ENCODE results near the gene SULT1C3.

The SULT1C3 gene

DNA sequence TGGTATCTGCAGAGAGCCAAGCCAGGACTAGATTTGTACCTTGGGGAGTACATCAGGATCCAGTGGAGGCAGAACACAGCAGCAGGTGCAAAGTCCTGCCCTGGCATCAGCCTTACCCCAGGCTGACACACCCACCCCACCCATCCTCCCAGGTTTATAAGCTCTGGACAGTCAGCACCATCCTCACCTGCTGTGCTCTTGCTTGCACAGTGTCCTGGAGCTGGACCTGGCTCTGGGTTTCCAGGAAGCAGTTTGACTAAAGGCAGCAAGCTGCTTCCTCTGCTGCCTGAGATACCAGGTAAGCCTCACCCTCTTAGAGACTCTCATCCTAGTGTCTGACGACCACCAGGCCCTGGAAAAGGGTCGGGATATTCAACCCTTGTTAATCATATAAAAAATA lies at the start of gene SULT1C3:
Gene SULT1C3 (plus strand): TSS at position 183 of the 400 bp plus-strand sequence. CDS start 7,227 bp downstream, outside the sequence.
- DNase-seq: no peak

DNA sequence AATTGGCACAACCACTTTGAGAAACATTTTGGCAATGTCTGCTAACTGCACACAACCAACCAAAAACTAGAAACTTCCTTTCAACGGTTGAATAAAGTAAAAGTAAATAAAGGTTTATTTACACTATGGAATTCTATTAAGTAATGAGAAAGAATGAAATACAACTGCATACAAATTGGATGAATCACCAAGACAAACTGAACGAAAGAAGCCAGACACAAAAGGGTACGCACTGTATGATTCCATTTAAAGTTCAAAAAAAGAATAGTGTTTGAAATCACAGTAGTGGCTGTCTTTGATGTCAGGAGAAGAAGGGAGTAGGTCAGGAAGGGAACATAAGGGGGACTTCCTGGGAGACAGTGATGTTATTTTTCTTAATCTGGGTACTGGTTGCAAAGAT lies 46.5 kb upstream of the SULT1C3 start:
- DNase-seq: no peak

DNA sequence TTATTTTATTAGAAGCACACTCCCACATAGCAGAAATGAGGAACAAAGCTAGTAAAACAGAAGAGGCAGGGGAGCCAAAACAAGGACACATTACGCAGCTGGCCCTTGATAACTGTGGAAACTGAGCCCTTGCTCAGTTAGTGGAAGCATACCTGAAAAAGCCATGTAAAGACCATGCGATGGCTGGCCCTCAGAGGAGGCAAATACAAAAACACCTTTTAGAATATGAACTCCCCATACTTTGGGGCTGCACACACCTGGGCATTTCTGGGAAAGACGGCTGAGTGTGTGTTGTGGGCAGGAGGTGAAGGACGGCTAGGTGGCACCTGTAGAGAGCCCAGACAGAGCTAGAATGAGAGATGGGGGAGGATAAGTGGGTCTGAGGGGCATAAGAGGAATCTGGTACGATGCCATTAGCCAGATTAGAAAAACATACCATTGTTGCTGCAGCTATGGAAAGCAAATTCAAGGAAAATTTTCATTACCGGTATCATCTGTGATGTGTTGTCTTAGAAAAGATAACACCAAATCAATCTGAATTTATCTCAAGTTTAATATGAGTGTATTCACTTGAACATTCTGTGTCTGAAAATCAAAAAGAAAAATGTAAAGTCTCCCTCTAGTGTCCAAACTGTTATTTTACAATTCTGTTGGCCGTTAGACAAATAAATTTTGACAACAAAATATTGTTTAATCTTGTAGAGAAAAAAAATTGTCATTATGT lies 45.2 kb upstream of the SULT1C3 start:
- DNase-seq: no peak

DNA sequence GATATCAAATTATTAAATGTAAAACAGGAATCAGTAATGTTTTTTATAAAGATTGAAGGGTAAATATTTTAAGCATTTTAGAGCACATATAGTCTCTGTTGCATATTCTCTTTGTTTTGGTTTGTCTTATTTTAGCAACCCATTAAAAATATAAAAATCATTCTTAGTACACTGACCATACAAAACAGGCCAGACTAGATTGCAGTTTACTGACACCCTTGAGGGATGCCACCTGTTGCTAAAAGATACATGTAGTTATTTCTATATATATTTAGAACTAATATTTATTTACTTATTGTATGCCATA lies 44.7 kb upstream of the SULT1C3 start:
- no peak for DNase-seq

DNA sequence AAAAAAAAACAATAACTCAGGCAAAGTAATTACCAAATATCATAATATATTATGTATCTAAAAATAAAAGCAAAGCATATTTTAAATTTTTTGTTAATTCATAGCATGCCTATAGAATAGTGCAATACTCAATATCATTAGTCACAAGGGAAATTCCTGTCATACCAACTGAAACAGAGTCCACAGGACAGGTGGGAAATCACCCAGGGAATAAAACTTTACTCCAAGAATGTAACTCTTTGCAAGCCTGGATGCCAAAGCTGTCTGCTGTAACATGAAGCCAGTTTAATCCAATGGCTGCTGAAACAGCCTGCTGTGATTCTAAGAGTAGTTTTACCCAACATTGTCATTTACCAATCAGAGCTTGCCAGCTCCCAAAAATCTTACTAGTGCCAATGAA lies 40.0 kb upstream of the SULT1C3 start:
- DNase-seq: no peak

DNA sequence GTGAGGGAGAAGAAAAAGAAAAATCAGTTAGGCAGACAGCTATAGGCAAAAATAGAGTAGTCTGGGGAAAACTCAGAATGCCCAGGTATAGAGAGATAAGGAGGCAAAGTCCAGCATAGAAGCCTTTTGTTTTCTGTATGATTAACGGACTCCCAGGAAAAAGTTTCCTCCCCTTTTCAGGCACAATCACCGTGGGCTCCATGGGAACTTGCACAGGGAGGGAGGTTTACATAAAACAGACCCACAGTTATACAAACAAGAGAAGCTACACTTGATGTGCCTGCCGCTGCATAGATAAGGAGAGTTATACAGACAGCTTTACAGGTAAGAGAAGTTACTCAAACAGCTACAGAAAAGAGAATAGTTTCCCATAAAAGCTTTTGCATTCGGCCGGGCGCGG lies 39.2 kb upstream of the SULT1C3 start:
- DNase-seq: no peak

DNA sequence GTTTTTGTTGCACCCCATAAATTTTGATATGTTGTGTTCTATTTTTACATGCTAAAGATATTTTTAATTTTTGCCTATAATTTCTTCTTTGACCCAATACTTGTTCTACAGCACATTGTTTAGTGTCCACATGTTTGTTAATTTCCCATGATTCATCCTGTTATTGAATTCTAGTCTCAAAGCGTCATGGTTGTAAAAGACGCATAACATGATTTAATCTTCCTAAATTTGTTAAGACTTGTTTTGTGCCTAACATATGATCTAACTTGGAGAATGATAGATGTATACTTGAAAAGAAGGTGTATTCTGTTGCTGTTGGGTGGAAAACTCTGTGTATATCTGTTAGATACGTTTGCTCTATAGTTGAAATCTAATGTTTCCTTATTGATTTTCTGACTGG lies 27.1 kb upstream of the SULT1C3 start:
- DNase-seq: no peak

DNA sequence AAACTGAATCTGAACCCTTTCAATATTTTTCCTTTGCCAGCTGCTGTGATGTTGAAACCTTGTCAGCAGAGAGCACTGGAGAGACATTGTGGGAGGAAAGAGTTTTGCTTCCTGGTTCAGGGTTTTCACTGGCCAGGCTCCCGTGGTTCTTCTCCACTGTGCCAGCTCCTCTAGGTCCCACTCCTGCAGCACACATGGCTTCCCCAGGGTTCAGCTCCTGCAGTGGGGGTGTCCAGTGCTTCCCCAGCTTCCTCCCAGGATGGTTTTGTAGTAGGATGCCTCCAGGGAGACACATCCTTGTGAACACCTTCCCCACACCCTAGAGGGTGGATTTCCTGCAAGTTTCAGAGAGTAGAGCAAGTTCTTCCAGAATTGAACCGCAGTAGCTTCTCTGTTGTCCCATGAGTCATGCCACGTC lies 24.0 kb upstream of the SULT1C3 start:
- no peak for DNase-seq

DNA sequence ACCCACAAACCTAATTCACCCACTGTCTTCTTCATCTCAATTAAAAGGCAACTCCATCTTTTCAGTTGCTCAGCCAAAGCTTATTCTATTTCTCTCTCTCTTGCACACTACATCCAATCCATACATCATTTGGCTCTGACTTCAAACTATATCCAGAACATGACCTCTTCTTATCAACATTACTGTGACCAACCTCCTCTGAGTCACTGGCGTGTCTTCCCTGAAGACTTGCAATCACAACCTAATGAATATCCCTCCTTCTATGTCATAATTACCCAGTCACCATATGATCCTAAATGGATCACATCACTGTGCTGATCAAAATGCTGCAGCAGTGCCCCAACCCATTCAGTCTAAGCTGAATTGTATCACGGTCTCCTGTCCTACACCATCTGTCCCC lies 22.6 kb upstream of the SULT1C3 start:
- no peak for DNase-seq

DNA sequence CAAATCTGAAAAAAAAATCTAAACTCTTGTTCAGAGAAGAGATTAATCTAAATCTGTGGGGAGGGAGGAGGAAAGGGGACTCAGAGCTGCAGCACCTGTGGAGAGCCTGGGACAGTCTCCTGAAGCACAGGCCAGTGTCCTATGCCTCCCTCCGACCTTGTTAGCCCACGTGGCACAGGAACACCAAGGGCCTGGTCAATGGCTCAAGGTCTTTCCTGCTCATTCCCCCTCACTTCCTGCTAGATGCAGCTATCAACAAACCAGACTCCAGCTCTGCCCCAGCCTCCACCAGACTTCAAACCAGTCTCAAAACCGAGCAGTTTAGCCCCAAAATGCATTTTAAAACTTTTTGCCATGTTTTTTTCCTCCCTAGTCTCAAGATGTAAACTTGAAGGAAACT lies 20.1 kb upstream of the SULT1C3 start:
- DNase-seq: no peak

DNA sequence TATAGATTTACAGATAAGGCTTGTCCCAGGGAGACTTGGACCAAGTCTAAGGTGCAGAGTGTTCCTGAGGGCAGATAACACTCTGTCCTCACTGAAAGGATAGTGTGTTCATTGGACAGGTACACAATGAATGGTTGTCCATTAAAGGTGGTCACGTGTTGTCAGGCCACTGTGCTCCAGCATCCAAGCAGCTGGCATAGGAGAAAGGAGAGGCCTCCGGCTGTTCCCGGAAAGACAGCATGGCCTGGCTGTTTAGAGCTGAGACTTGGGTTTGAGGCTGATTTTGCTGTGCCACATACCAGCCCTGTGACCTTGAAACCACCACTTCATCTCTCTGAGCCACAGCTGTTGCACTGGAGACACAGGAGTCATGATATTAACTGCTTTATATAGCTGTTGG lies 19.6 kb upstream of the SULT1C3 start:
- DNase-seq: no peak

DNA sequence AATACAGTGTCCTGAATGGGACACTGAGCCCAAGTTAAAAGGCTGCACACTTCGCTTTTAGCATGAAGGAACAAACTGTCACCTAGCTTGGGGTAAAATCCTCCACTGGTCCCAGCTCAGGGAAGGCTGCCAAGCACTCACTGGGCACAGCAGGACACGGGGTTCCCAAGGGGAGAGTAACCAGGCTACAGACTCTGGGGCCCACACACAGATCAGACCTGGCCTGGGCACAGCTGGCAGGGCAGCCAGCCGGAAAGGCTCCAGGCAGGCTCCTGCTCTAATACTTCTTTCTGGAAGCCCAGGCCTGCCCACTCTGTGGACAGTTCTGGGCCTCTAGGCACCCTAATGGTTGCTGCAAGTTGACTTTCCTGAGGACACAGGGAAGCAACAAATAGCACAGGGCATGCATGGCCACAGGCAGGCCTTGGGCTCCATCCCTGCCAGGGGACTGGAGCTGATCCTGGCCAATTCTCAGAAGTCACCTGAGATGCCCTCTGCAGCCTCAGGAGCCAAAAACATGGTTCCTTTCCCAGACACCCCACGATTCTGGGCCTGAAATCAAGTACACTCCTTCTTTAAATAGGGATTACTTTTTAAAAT lies 18.7 kb upstream of the SULT1C3 start:
- no peak for DNase-seq

DNA sequence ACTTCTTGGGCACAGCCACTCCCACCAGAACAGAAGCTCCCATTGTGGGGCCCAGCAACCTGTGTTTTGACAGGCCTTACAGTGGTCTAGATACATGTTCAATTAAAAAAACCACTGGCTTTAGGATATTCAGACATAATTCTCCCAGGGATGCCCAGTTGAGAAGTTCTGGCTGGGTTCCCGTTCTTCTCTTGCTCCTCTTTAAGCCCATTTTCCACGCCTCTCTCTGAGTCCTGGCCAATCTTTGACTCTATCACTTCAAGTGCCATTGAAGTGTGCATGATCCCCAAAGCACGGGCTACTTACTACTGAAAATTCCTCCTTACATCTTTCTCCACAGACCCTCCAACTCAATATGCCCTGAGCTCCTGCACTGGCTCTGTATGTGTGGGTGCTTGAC lies 17.5 kb upstream of the SULT1C3 start:
- DNase-seq: no peak

DNA sequence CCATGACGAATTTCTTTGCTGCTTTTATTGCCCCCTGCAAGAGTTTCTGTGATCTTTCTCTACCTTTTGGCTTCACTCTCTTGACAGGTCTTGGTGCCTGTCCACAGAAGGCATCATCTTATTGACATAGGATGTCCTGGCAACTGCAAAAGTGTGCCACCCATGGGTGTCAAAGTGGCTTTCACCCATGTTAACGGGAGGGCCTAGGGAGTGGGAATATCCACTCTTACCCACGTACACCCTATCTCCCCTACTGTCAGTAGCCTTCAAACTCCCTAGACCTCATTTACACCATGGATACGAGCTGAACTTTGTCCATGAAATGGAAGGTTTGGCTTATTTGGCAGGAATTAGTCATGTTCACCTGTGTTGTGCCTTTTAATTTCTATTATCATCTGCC lies 16.2 kb upstream of the SULT1C3 start:
- DNase-seq: no peak

DNA sequence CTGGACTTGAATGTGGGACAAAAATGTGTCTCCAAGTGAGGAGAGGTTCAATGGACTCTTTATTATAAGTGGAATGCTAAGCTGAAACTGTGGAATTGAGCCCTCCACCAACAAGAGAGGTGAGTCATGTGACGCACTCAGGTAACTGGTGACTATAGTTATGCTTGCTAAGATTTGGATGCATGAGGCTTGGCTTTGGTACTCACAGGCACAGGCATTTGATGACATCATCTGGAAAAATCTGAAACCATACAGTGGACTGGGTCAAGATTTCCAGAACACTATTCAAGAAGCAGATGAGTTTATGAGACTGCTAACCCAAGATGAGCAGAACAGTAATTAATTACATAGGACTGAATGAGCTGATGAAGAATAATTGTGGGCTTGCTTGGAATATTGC lies 15.7 kb upstream of the SULT1C3 start:
- DNase-seq: no peak

DNA sequence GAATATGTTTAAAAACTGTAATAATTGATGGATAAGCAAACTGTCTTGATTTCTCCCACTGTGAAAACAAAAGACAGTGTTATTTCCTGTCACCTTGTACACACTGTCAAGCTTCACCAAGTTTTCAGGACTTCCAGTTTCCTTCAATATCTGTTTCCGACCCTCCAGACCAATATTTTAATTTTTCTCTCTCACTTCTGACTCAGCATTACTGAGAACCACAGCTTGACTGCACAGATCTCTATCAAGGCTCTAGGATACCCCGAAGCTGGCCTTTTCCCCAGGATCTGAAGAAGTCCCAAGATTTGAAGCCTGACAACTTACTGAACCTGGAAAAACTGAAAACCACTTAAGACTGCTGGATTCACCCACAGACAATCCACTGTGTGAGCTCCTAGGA lies 13.2 kb upstream of the SULT1C3 start:
- DNase-seq: no peak

DNA sequence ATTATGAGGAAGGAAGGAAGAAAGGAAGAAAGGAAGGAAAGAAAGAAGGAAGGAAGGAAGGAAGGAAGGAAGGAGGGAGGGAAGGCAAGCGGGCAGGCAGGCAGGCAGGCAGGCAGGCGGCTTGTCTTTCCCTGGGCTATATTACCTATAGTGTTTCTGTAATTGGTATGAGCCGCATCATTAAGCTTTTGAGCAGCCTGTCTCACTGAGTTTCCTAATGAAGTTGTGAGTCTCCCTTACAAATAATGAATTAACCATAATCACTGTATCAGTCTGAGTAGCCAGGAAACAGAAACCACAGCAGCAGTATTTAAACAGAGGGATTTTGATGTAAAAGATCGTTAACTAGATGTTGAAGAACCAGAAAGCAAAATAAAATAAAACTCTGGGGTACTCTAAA lies 11.8 kb upstream of the SULT1C3 start:
- no peak for DNase-seq

DNA sequence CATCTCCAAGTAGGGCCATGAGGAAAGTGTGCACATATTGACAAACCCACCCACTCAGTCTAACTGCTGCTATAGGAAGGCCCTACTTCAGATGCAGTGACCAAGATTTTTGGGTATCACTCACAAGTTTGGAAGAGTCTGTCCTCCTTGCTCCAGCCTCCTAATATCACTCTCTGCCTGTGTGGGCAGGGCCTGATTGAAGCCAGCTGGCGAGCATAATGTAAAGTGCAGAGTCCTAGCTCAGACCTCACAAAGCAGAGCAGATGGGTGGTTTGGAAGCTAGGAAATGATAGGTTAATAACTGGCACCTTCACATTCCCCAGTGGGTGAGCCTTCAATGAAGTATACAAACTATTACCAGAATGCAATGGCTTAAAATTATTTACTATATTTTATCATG lies 11.2 kb upstream of the SULT1C3 start:
- no peak for DNase-seq

DNA sequence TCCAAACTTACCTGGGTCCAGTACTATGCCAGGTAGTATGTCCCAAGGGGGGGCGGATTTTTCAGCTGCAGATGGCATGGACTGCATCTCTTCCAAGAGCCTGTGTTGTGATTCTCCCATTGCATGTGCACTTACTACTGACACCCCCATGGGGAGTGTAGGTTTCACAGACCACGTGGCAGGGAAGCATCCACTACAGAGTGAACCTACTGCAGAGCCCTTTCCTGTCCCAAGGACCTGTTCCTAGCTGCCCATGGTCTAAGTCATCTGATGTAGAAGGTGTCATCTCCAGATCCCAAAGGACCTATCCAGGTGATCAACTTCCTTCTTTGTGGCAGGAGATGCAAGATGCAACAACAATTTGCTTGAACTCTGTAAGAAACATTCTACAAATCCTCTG lies 9.9 kb upstream of the SULT1C3 start:
- no peak for DNase-seq

DNA sequence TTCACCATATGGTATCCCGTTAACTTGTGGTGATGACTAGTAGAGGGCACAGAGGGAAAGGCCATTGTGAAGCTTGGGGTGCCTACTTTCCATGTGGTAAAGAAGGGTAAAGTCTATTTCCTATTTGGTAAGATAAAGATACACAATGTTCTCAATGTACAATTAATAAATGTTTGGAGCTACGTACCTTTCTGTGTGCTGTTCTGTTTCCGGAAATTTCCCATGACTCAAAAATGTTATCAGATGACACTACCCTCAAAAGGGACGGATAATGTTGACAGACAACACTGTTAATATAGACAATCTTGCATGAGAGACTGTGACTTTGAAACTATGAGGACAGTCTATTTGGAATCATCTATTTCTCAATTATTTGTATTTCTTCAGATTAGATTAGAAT lies 4.2 kb upstream of the SULT1C3 start:
- DNase-seq: no peak

DNA sequence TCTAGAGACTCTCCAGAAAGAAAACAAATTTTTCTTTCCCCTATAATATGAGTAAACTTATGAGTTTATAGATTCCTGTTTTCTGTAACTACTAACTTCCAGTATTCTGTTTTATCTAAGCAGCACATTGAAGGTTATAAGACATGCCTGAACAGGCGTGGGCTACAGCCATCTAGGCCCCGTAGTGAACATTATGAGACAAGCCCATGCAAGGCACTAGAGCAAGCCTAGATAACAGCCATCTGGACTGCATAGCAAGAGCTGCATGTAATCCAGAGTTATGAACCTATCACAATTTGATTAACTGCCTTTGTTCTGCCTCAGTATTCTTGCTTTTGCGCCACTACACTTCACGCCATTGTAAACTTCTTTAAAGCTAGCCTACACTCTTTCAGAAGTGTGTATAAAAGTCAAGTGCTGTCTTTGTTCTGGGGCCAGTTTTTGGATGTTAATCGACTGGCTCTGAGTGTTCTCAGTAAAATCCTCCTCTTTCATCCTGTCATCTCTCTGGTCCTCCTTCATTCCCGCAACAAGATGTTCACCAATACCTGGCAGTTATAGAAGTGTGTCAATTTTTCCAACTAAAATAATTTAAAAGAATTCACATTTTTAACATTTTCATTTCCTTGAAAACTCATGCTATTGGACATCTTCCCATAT lies 3.0 kb upstream of the SULT1C3 start:
- no peak for DNase-seq

DNA sequence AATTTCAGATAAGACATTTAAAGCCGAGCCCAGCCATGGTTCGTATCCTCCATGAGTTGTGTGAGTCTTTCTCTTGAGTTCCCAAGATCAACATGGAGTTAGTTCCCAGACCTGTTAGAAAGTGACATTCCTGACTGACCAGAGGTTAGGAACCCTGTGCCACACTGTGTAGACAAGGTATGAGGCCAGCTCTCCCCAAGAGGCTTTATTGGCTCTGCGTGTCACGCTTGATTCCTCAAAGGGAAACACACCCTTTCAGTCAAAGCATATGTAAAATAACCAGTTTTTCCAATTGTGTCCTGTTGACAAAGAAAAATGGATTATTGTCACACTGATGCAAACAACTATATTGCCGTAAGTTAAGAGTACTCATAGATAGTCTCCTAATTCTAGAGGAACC lies 1.2 kb downstream of the SULT1C3 start:
- DNase-seq: no peak

DNA sequence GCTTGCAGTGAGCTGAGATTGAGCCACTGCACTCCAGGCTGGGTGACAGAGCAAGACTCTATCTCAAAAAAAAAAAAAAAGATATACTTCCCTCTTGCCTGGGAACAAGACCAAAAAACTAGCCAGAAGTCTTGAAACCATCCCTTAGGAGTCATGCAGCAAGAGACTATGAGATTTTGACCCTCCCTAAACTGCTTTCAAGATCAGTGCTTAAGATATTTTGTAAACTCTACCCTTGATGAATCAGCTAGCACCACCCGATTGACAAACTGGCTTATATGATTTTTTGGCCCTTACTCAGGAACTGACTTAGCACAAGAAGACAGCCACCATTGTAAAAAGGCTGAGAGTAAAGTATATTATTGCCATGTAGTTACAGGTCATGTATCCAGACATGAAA lies 3.8 kb downstream of the SULT1C3 start:
- DNase-seq: no peak

DNA sequence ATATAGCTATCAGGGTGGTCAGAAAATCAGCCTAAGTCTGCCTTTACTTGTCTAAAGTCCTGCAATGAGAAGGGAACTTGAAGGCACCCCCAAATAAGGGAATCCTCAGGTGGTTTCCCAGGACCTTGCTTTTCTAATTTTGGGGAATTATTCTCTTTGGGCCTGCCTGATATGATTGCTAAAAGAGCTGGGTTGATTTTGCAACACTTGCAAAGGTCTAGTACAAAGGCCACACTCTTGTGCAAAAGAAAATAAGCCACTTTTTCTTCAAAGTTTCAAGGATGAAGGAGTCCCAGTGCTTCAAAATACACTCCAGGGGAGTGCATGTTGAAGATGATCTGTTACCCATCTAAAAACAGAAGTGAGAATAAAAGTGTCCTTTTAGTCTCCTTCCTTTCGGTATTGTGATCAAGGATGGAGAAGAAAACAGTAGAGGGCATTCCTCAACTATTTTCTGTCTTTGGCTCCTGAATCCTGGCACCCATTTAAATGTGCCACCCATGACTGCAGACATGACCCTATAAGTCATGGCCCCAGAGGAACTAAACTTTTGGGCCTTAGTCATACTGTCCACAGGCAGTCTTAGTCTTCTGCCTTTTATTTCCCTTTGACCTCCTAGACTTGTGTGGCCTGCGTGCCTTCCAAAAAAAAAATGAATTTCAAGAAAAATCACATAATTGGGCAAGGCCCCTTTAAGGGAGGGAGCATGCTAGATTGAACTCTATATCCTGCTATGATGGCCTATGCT lies 5.1 kb downstream of the SULT1C3 start:
- no peak for DNase-seq
